IMR-90 (cell line): ENCODE measurements around the gene FOXN3. TPM values are rescaled to one million over a fixed set of nuclear protein-coding genes. Genes with fewer than 3 reads are reported as not detected.

Experiments
- ATAC-seq: fragments of 200-7000 bp; cut with Tn5 transposase; 2 replicates; pipeline ENCODE4 v1.9.1; 2020; ENCODE audit warnings: low read depth, mild to moderate bottlenecking, moderate library complexity
- BruUV-seq: library from RNA; stranded (reverse); fragments of 400-500 nt; replicated peaks from 2 replicates; lab custom pipeline; 2021; lab: Mats Ljungman, UMichigan
- CTCF ChIA-PET: fragments of 300-600 bp; formaldehyde crosslinking; extraction: SDS; loops from one replicate; lab custom pipeline; 2021; ENCODE audit warnings: antibody characterized with exemption; lab: Yijun Ruan, JAX
- POLR2A ChIA-PET: fragments of 300-600 bp; sonication (Branson Sonifier 250); formaldehyde crosslinking; loops from one replicate; lab custom pipeline; 2022; ENCODE audit warnings: antibody characterized with exemption; ENCODE audit not compliant: unreplicated experiment; lab: Charles Lee
- DNase-seq: peaks from one replicate; pipeline ENCODE4 v3.0.0; 2013
- H2AFZ ChIP-seq: replicated peaks from 2 replicates; pipeline ENCODE3; 2013; ENCODE audit warnings: low read length, mild to moderate bottlenecking; ENCODE audit not compliant: poor library complexity
- H2AK5ac ChIP-seq: 2 replicates; pipeline ENCODE4 v1.6.1; 2013; ENCODE audit warnings: low read depth, low read length, inconsistent platforms
- H2AK9ac ChIP-seq: replicated peaks from 2 replicates; pipeline ENCODE3; 2013; ENCODE audit warnings: mild to moderate bottlenecking, low read depth, low read length, moderate library complexity; ENCODE audit not compliant: poor library complexity
- H2BK120ac ChIP-seq: 2 replicates; pipeline ENCODE4 v1.6.1; 2013; ENCODE audit warnings: low read depth, low read length, inconsistent platforms
- H2BK15ac ChIP-seq: 3 replicates; pipeline ENCODE4 v1.6.1; 2013; ENCODE audit warnings: low read depth, low read length, inconsistent platforms
- H2BK20ac ChIP-seq: 2 replicates; pipeline ENCODE4 v1.6.1; 2013; ENCODE audit warnings: low read depth, mild to moderate bottlenecking, inconsistent platforms, low read length, moderate library complexity
- H2BK5ac ChIP-seq: 2 replicates; pipeline ENCODE4 v1.6.1; 2013; ENCODE audit warnings: mild to moderate bottlenecking, low read depth, low read length, inconsistent platforms; ENCODE audit not compliant: poor library complexity, severe bottlenecking
- H3K14ac ChIP-seq: replicated peaks from 2 replicates; pipeline ENCODE4 v1.6.1; 2013; ENCODE audit warnings: low read depth, low read length, inconsistent platforms
- H3K18ac ChIP-seq: 2 replicates; pipeline ENCODE4 v1.6.1; 2013; ENCODE audit warnings: low read depth, low read length, control low read depth
- H3K23ac ChIP-seq: 2 replicates; pipeline ENCODE4 v1.6.1; 2013; ENCODE audit warnings: low read depth, low read length, inconsistent platforms
- H3K27ac ChIP-seq: 2 replicates; pipeline ENCODE4 v1.5.1; 2013; ENCODE audit warnings: mild to moderate bottlenecking, control low read depth, low read length; ENCODE audit not compliant: insufficient read depth
- H3K27me3 ChIP-seq: 2 replicates; pipeline ENCODE4 v1.6.1; 2013; ENCODE audit warnings: low read length; ENCODE audit not compliant: control insufficient read depth, insufficient read depth
- H3K36me3 ChIP-seq: 2 replicates; pipeline ENCODE4 v1.6.1; 2013; ENCODE audit warnings: low read length, mixed read lengths; ENCODE audit not compliant: control insufficient read depth, insufficient read depth
- H3K4ac ChIP-seq: 2 replicates; pipeline ENCODE4 v1.6.1; 2013; ENCODE audit warnings: low read depth, low read length, inconsistent platforms
- H3K4me1 ChIP-seq: 2 replicates; pipeline ENCODE4 v1.6.1; 2013; ENCODE audit warnings: low read length, mixed read lengths; ENCODE audit not compliant: control insufficient read depth, insufficient read depth
- H3K4me2 ChIP-seq: 2 replicates; pipeline ENCODE4 v1.6.1; 2013; ENCODE audit warnings: low read depth, mild to moderate bottlenecking, control low read depth, low read length, moderate library complexity
- H3K4me3 ChIP-seq: 2 replicates; pipeline ENCODE4 v1.5.1; 2013; ENCODE audit warnings: low read depth, mild to moderate bottlenecking, control low read depth, low read length, moderate library complexity; ENCODE audit not compliant: insufficient read depth
- H3K56ac ChIP-seq: 2 replicates; pipeline ENCODE4 v1.6.1; 2013; ENCODE audit warnings: low read length, inconsistent platforms; ENCODE audit not compliant: insufficient read depth; ENCODE audit errors: extremely low read depth
- H3K79me1 ChIP-seq, 2 experiments: 2 replicates each; pipeline ENCODE4 v1.6.1; 2013; ENCODE audit warnings: low read length in 2 of 2, inconsistent platforms in 1 of 2, low read depth in 1 of 2
- H3K9ac ChIP-seq: 2 replicates; pipeline ENCODE4 v1.6.1; 2013; ENCODE audit warnings: low read depth, low read length, control low read depth
- H3K9me1 ChIP-seq: 2 replicates; pipeline ENCODE4 v1.6.1; 2013; ENCODE audit warnings: low read length, inconsistent platforms; ENCODE audit not compliant: insufficient read depth
- H3K9me3 ChIP-seq: 2 replicates; pipeline ENCODE4 v1.6.1; 2013; ENCODE audit warnings: low read length; ENCODE audit not compliant: control insufficient read depth, insufficient read depth
- H4K20me1 ChIP-seq: 2 replicates; pipeline ENCODE4 v1.6.1; 2013; ENCODE audit warnings: low read length, inconsistent platforms; ENCODE audit not compliant: insufficient read depth
- H4K5ac ChIP-seq: 2 replicates; pipeline ENCODE4 v1.6.1; 2013; ENCODE audit warnings: mild to moderate bottlenecking, low read depth, low read length, control low read depth
- H4K8ac ChIP-seq, 2 experiments: 2 replicates each; pipeline ENCODE4 v1.6.1; 2013; ENCODE audit warnings: low read depth in 2 of 2, low read length in 2 of 2, control low read depth in 1 of 2, inconsistent platforms in 1 of 2
- H4K91ac ChIP-seq: 2 replicates; pipeline ENCODE4 v1.6.1; 2013; ENCODE audit warnings: low read depth, low read length, inconsistent platforms; ENCODE audit not compliant: insufficient read depth
- BHLHE40 ChIP-seq: fragments of 150-350 bp; IDR thresholded peaks from 2 replicates; pipeline ENCODE4 v1.6.1; 2016; ENCODE audit warnings: mild to moderate bottlenecking, low read depth, low read length
- CHD1 ChIP-seq: IDR thresholded peaks from 2 replicates; pipeline ENCODE4 v1.6.1; 2012; ENCODE audit warnings: low read depth, low read length, improper control_type of control experiment
- FOS ChIP-seq: fragments of 150-350 bp; IDR thresholded peaks from 2 replicates; pipeline ENCODE4 v1.6.1; 2016; ENCODE audit warnings: low read depth, low read length
- MAZ ChIP-seq: IDR thresholded peaks from 2 replicates; pipeline ENCODE4 v1.6.1; 2012; ENCODE audit warnings: low read depth, mild to moderate bottlenecking, low read length, improper control_type of control experiment, moderate library complexity, borderline replicate concordance
- MXI1 ChIP-seq: IDR thresholded peaks from 2 replicates; pipeline ENCODE4 v1.6.1; 2012; ENCODE audit warnings: low read depth, mild to moderate bottlenecking, low read length, moderate library complexity, borderline replicate concordance
- POLR2A ChIP-seq: IDR thresholded peaks from 2 replicates; pipeline ENCODE4 v1.6.1; 2012; ENCODE audit warnings: mild to moderate bottlenecking, low read depth, low read length
- RAD21 ChIP-seq: IDR thresholded peaks from 2 replicates; pipeline ENCODE4 v1.6.1; 2012; ENCODE audit warnings: low read length, improper control_type of control experiment
- RCOR1 ChIP-seq: IDR thresholded peaks from 2 replicates; pipeline ENCODE4 v1.6.1; 2012; ENCODE audit warnings: mild to moderate bottlenecking, low read length, improper control_type of control experiment; ENCODE audit not compliant: insufficient replicate concordance
- RFX5 ChIP-seq: IDR thresholded peaks from 2 replicates; pipeline ENCODE4 v1.8.0; 2012; ENCODE audit warnings: low read depth, mild to moderate bottlenecking, low read length, moderate library complexity
- SMC3 ChIP-seq: fragments of 150-350 bp; IDR thresholded peaks from 2 replicates; pipeline ENCODE4 v1.6.1; 2016; ENCODE audit warnings: low read depth, mild to moderate bottlenecking, antibody characterized with exemption, low read length, moderate library complexity
- WGBS, 2 experiments: methylation state at CpG; one replicate each; pipeline versions ENCODE4 v1.1.5 to v1.1.7; 2013; ENCODE audit warnings: missing lambda C conversion rate in 2 of 2; ENCODE audit not compliant: insufficient read length in 1 of 2; ENCODE audit errors: extremely low coverage in 2 of 2; 5-methylcytosine and 5-hydroxymethylcytosine counted together
- dilution Hi-C: fragments of 300-500 bp; cut with HindIII; formaldehyde crosslinking; loops from one replicate; pipeline ENCODE4 v1.14.3; 2018; ENCODE audit warnings: low sequenced_read_pairs; ENCODE audit not compliant: unreplicated experiment
- in situ Hi-C: fragments of 300-500 bp; cut with MboI; formaldehyde crosslinking; loops from 3 replicates; pipeline ENCODE4 v1.14.3; 2019; ENCODE audit warnings: low sequenced_read_pairs, inconsistent platforms, mixed read lengths
- intact Hi-C: fragments of 100-400 bp; cut with micrococcal nuclease; formaldehyde crosslinking; loops from 2 replicates; pipeline ENCODE4 v1.10.0; 2022
- polyA plus RNA-seq, 3 experiments: library from polyadenylated mRNA; depleted of rRNA; stranded (reverse); fragments of >200 nt; gene quantifications; 2 replicates each; pipeline ENCODE4 v1.2.3, GENCODE V29; 2012; ENCODE audit warnings: low replicate concordance in 1 of 3
- total RNA-seq: library from RNA; depleted of rRNA; stranded (reverse); fragments of >200 nt; gene quantifications from 2 replicates; pipeline ENCODE4 v1.2.3, GENCODE V29; 2012
- TF ChIP-seq, protein P1 (sequence below): fragments of 150-350 bp; IDR thresholded peaks from 2 replicates; pipeline ENCODE4 v1.6.1; 2017; ENCODE audit warnings: mild to moderate bottlenecking, antibody characterized with exemption, low read length, low read depth

The FOXN3 gene
- total and polyA plus RNA-seq, 2 of the 4 experiments (the other 2 are of a cell fraction) = 22.6 to 33.7 TPM

- CTCF ChIA-PET = no interaction called here
- dilution Hi-C loops = no loop called here
- intact Hi-C loops = no loop called here
Measured at GRCh38 chr14:89344920-89345254, 72.1 kb downstream of the FOXN3 start.

More at GRCh38 chr14:89344920-89345254, 72.1 kb downstream of the FOXN3 start:
- Histone ChIP-seq H3K27ac (no peak overlapping the region), H3K9me3 (no peaks in the 10 kb centered on the region), H2BK20ac (no peak overlapping the region), H3K56ac (no peak overlapping the region), H4K8ac (no peak overlapping the region), H4K91ac (no peak overlapping the region), H3K4me2 (no peak overlapping the region), H2BK15ac (no peak overlapping the region), H4K20me1 (peaks cover 2% of the 10 kb centered on the region; the same call in 1 of the 2 replicates), H3K36me3 (peaks cover 20% of the 10 kb centered on the region), H3K9ac (no peak overlapping the region), H2AFZ (no peak overlapping the region), H2BK5ac (no peak overlapping the region), H3K4me3 (no peak overlapping the region), H3K4ac (no peak overlapping the region), H3K27me3 (no peaks in the 10 kb centered on the region), H3K79me1 (peaks cover 44 to 52% of the 10 kb centered on the region in 2 experiments), H3K14ac (no peak overlapping the region), H3K18ac (no peak overlapping the region), H3K9me1 (peaks cover 11% of the 10 kb centered on the region; the same call in 1 of the 2 replicates), H4K5ac (no peak overlapping the region), H3K4me1 (peaks cover 12% of the 10 kb centered on the region), H3K23ac (no peak overlapping the region), H2AK9ac (no peak overlapping the region), H2BK120ac (no peak overlapping the region), H2AK5ac (no peak overlapping the region)
- no peak for TF ChIP-seq CHD1
- no peak for TF ChIP-seq RFX5
- no peak for TF ChIP-seq MAZ
- TF ChIP-seq SMC3 = no peak
- no peak for TF ChIP-seq BHLHE40
- no peak for TF ChIP-seq RAD21
- TF ChIP-seq RCOR1 = no peak
- no peak for TF ChIP-seq FOS
- no peak for TF ChIP-seq MXI1
- TF ChIP-seq, protein P1, sequence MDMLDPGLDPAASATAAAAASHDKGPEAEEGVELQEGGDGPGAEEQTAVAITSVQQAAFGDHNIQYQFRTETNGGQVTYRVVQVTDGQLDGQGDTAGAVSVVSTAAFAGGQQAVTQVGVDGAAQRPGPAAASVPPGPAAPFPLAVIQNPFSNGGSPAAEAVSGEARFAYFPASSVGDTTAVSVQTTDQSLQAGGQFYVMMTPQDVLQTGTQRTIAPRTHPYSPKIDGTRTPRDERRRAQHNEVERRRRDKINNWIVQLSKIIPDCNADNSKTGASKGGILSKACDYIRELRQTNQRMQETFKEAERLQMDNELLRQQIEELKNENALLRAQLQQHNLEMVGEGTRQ = no peak
- TF ChIP-seq POLR2A = no peak
- in situ Hi-C loops = no loop called here
- BruUV-seq = no TSS peak
- WGBS, 2 experiments = 68% methylated on average over 4 of the region's 10 CpGs; no CpG with 5 or more reads in 1 of the 2 experiments
- ATAC-seq (no peak), DNase-seq (no peak)
- POLR2A ChIA-PET = no interaction called here
